ENCODE data around the gene STRIP2.
"Not testable (repeated sequence)": the region's sequence is repeated elsewhere in the genome, so short reads cannot be mapped to it uniquely, and the experiment has no call there.

STRIP2 gene

DNA sequence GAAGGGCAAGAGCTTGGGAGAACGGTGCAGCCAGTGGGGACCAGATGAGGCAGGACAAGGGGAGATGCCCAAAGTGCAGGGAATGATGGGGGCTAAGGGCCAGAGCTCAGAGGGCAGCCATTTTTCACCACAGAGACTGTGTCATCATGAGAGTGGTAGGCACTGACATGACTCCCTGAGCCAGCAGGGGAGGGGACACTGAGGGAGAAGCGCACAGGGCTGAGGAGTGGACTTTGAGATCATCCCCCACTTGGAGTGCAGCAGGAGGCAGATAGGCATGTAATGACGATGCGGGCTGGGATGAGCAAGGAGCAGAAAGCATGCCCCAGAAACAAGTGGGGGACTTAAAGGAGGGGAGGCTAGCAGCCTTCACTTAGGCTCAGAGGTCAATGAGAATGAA is 62.9 kb downstream of the STRIP2 start:
- no peak for DNase-seq

DNA sequence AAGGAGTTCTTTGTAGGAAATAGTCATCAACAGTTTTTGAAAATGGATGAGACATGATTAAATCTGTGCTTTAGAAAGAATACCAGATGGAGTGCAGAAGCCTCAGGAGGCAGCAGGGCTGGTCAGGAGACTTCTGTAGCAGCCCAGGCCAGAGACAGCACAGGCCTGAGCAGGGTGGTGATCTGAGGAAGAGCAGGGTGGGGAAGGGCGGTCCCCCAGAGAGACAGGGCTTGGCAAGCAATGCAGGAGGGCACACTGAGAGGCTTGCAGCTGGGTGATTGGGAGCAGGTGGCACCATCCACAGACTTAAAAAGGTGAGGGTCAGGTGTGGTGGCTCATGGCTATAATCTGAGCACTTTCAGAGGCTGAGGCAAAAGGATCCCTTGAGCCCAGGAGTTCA is 63.8 kb downstream of the STRIP2 start:
- no peak for DNase-seq

- DNase-seq, result no peak
Observed at GRCh38 chr7:129499999-129500398, 65.8 kb downstream of the STRIP2 start.

GRCh38 chr7:129501760-129502707 is 67.8 kb downstream of the STRIP2 start, which contains the start of gene SMKR1:
Gene SMKR1 (plus strand): TSS chr7:129502531. CDS start chr7:129502825, 294 bp downstream.
- DNase-seq, result peak in 8 of 14 donors; percentile 3 to 47 (median 24)

GRCh38 chr7:129502708-129503685 is 68.8 kb downstream of the STRIP2 start:
- DNase-seq, result peak in 1 of 14 donors; percentile 17

- DNase-seq, result no peak
Observed at GRCh38 chr7:129503725-129504124, 69.5 kb downstream of the STRIP2 start.

GRCh38 chr7:129512192-129512591 is 78.0 kb downstream of the STRIP2 start:
- DNase-seq, result no peak

GRCh38 chr7:129513546-129513945 is 79.3 kb downstream of the STRIP2 start:
- DNase-seq, result no peak

- no peak for DNase-seq
Observed at GRCh38 chr7:129514683-129515082, 80.5 kb downstream of the STRIP2 start.

DNA sequence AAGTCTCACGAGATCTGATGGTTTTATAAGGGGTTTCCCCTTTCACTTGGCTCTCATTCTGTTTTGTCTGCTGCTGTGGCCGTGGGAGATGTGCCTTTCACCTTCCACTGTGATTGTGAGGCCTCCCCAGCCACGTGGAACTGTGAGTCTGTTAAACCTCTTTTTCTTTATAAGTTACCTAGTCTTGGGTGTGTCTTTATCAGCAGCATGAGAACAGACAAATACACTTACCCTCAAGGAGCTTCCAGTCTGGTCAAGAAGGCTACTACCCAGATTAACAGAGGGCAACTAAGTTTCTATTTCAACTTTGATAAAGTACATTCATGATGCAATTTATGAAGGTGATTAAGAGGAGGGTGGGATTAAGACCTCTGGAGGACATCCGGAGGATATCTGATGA is 81.1 kb downstream of the STRIP2 start:
- DNase-seq, result no peak

- DNase-seq, result no peak
Observed at GRCh38 chr7:129517931-129518330, 83.7 kb downstream of the STRIP2 start.

DNA sequence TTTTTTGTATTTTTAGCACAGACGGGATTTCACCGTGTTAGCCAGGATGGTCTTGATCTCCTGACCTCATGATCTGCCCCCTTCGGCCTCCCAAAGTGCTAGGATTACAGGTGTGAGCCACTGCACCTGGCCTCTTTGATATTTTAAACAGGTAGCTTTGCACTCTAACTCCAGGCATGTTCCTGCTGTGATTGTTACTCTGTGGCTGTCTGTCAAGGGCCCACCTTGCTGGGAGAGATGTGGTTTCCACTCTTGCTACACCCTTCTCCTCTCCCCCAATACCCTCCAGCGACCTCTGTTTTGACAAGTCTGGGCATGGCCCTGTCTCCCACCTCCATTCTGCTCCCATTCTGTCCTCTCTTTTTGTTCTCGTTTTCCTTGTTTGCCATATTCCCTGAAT is 85.2 kb downstream of the STRIP2 start:
- no peak for DNase-seq

GRCh38 chr7:129522088-129522970 is 88.1 kb downstream of the STRIP2 start:
- DNase-seq, result no peak

DNA sequence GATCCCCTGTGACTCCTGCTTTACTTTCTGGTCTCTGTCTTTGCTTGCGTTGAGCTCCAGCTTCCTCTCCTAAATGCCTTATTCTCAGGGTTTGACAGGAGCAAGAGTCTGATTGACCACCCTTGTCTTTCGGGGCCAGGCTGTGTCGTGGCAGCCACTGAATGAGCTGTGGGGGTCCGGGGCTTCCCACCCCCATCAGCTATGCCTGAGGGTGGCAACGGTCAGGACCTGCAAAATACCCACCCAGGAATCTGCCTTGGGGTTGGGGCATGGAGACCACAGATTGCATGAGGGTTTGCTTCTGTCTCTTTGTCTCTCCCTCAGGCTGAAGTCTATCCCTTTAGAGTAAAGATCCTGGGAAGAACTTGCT is 88.7 kb downstream of the STRIP2 start:
- DNase-seq, result no peak

DNA sequence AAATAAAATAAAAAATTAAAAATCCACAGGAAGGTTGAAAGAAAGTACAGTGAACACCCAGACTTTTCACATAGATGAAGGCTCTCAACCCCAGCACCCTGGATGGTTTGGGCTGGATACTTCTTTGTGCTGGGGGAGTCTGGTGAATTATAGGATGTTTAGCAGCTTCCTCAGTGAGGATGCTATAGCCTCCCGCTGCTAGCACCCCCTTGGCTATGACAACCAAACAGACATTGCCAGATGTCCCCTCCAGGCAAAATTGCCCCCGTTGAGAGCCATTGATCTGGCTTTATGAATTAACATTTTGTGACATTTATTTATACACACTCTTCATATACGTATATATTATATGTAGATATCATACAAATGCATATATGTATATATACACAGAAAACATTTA is 89.7 kb downstream of the STRIP2 start:
- no peak for DNase-seq

DNA sequence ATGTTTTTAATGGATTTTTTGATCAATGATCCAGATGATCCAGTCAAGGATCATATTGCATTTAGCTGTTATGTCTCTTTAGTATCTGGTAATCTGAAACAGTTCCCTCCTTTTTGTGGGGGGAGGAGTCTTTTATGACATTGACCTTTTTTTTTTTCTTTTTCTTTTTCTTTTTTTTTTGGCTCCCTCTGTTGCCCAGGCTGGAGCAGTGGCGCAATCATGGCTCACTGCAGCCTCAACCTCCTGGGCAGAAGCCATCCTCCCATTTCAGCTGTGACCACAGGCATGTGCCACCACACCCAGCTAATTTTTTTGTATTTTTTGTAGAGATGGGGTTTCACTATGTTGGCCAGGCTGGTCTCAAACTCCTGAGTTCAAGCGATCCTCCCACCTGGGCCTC is 90.2 kb downstream of the STRIP2 start:
- DNase-seq, result not testable (repeated sequence)

GRCh38 chr7:129525225-129525862 is 91.1 kb downstream of the STRIP2 start:
- no peak for DNase-seq

DNA sequence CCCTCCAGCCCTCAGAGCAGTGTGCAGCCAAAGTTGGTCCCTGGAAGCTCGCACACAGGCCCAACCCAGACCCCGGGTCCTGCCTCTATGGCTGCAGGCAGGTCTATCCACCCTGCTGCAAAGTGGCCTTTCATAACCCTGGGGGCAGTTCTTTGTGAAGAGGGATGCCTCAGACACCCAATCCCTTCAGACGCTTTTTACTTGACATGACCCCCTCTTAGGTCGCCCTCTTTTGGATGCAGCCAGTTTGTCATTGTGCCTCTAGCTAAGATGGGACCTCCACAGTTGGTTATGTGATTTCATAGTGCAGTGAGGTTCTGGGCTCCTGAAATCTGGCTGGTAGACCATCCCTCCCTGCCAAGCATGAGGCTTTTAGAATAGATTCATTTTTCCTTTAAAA is 95.4 kb downstream of the STRIP2 start:
- DNase-seq, result no peak

- DNase-seq, result no peak
Observed at GRCh38 chr7:129530795-129531391, 96.7 kb downstream of the STRIP2 start.

- no peak for DNase-seq
Observed at GRCh38 chr7:129531721-129532120, 97.5 kb downstream of the STRIP2 start.

- DNase-seq, result no peak
Observed at GRCh38 chr7:129532375-129532774, 98.1 kb downstream of the STRIP2 start.

All from C1 segment of cervical spinal cord (tissue), 14 donors.